Activated CD4-positive, alpha-beta T cell treated with anti-CD3 and anti-CD28 coated beads, Interleukin-10, Interleukin-2, amounts not matched to agents 100 ng/mL and 50 ng/mL, durations not matched to agents 16 hours and 8 hours (primary cell): ENCODE data around the gene CLIC3.

Experiments
- DNase-seq: peaks from one replicate; pipeline ENCODE4 v3.0.0-alpha.2; 2020

CLIC3 gene

GRCh38 chr9:136949239-136949816, 47.0 kb downstream of the CLIC3 start:
- DNase-seq = no peak

GRCh38 chr9:136947955-136948510, 48.3 kb downstream of the CLIC3 start:
- peak; percentile 31 for DNase-seq

GRCh38 chr9:136947028-136947891, 49.1 kb downstream of the CLIC3 start:
- DNase-seq = no peak

GRCh38 chr9:136946228-136947027, 49.9 kb downstream of the CLIC3 start:
- DNase-seq = no peak

- DNase-seq = no peak
These were observed 50.8 kb downstream of the CLIC3 start for GRCh38 chr9:136945333-136946227.
